ENCODE data around the gene MUC5B. TPM values are rescaled to one million over a fixed set of nuclear protein-coding genes. Genes with fewer than 3 reads are reported as not detected.

MUC5B gene
- total RNA-seq, 1 donor from 2014 or later, result not detected

GRCh38 chr11:1228921-1229451 lies 6.1 kb downstream of the MUC5B start:
- DNase-seq (ENCODE audit: low read depth), result no peak
- no peaks in the 10 kb centered on the region for H3K36me3 ChIP-seq (ENCODE audit: control insufficient read depth, insufficient read depth, low read length)
- H3K27me3 ChIP-seq (ENCODE audit: control insufficient read depth, insufficient read depth, low read length), result no peaks in the 10 kb centered on the region
- FAIRE-seq, result no peak
- H3K4me3 ChIP-seq (ENCODE audit: low read depth, low read length), result no peak overlapping the region
- no peak for TF ChIP-seq CTCF (IDR thresholded peaks at IDR 0.05; ENCODE audit: insufficient read depth, low read length, severe bottlenecking)

GRCh38 chr11:1229471-1230120 lies 6.7 kb downstream of the MUC5B start:
- DNase-seq (ENCODE audit: low read depth) (no peak), FAIRE-seq (no peak)
- H3K27me3 ChIP-seq (ENCODE audit: control insufficient read depth, insufficient read depth, low read length), result no peaks in the 10 kb centered on the region

GRCh38 chr11:1230121-1230455 lies 7.2 kb downstream of the MUC5B start:
- Histone ChIP-seq H3K27me3 (ENCODE audit: control insufficient read depth, insufficient read depth, low read length) (no peaks in the 10 kb centered on the region), H3K36me3 (ENCODE audit: control insufficient read depth, insufficient read depth, low read length) (no peaks in the 10 kb centered on the region), H3K4me3 (ENCODE audit: low read depth, low read length) (no peak overlapping the region)
- DNase-seq (ENCODE audit: low read depth) (no peak), FAIRE-seq (no peak)
- TF ChIP-seq CTCF (IDR thresholded peaks at IDR 0.05; ENCODE audit: insufficient read depth, low read length, severe bottlenecking), result no peak

More at GRCh38 chr11:1229471-1230120, 6.7 kb downstream of the MUC5B start:
- no peak for TF ChIP-seq CTCF (IDR thresholded peaks at IDR 0.05; ENCODE audit: insufficient read depth, low read length, severe bottlenecking)
- Histone ChIP-seq H3K4me3 (ENCODE audit: low read depth, low read length) (no peak overlapping the region), H3K36me3 (ENCODE audit: control insufficient read depth, insufficient read depth, low read length) (no peaks in the 10 kb centered on the region)

- TF ChIP-seq CTCF (IDR thresholded peaks at IDR 0.05; ENCODE audit: insufficient read depth, low read length, severe bottlenecking), result no peak
- Histone ChIP-seq H3K36me3 (ENCODE audit: control insufficient read depth, insufficient read depth, low read length) (no peaks in the 10 kb centered on the region), H3K4me3 (ENCODE audit: low read depth, low read length) (no peak overlapping the region), H3K27me3 (ENCODE audit: control insufficient read depth, insufficient read depth, low read length) (no peaks in the 10 kb centered on the region)
- FAIRE-seq, result no peak
- DNase-seq (ENCODE audit: low read depth), result no peak
Measured at GRCh38 chr11:1230456-1231395, 7.9 kb downstream of the MUC5B start.

GRCh38 chr11:1231396-1232020 lies 8.6 kb downstream of the MUC5B start:
- Histone ChIP-seq H3K36me3 (ENCODE audit: control insufficient read depth, insufficient read depth, low read length) (no peaks in the 10 kb centered on the region), H3K27me3 (ENCODE audit: control insufficient read depth, insufficient read depth, low read length) (no peaks in the 10 kb centered on the region), H3K4me3 (ENCODE audit: low read depth, low read length) (no peak overlapping the region)
- FAIRE-seq, result no peak
- no peak for DNase-seq (ENCODE audit: low read depth)
- TF ChIP-seq CTCF (IDR thresholded peaks at IDR 0.05; ENCODE audit: insufficient read depth, low read length, severe bottlenecking), result no peak
